ENCODE data around the gene BICDL2. TPM values are rescaled to one million over a fixed set of nuclear protein-coding genes. Genes with fewer than 3 reads are reported as not detected.

The BICDL2 gene
- total and polyA plus RNA-seq, 9 of the 15 experiments (the other 6 are each of a cell fraction or from before 2014, with no cell fraction given) = 0.09 to 0.28 (median 0.09) TPM; not detected in 6

- TF ChIP-seq, protein P1, sequence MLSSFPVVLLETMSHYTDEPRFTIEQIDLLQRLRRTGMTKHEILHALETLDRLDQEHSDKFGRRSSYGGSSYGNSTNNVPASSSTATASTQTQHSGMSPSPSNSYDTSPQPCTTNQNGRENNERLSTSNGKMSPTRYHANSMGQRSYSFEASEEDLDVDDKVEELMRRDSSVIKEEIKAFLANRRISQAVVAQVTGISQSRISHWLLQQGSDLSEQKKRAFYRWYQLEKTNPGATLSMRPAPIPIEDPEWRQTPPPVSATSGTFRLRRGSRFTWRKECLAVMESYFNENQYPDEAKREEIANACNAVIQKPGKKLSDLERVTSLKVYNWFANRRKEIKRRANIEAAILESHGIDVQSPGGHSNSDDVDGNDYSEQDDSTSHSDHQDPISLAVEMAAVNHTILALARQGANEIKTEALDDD (IDR thresholded peaks at IDR 0.05) = no peak
- TF ChIP-seq ZNF589 (CRISPR knock-in tag; IDR thresholded peaks at IDR 0.05; ENCODE audit: low read depth) (no peak), ZNF644 (tag; IDR thresholded peaks at IDR 0.05; ENCODE audit: low read depth) (no peak), MYC (IDR thresholded peaks at IDR 0.05; ENCODE audit: low read depth, low read length) (peak; percentile 73), MYC (CRISPR knock-in tag; IDR thresholded peaks at IDR 0.05; ENCODE audit: borderline replicate concordance, low read depth) (no peak), ZNF318 (IDR thresholded peaks at IDR 0.05; ENCODE audit: borderline replicate concordance in 1 of 2, low read depth in 1 of 2) (no peak), POLR2H (tag; IDR thresholded peaks at IDR 0.05; ENCODE audit: low read depth) (no peak), ZNF785 (CRISPR knock-in tag; IDR thresholded peaks at IDR 0.05) (no peak), ZFPM2 (CRISPR knock-in tag; IDR thresholded peaks at IDR 0.05) (no peak), MXD1 (CRISPR knock-in tag; IDR thresholded peaks at IDR 0.05; ENCODE audit: borderline replicate concordance, poor library complexity, severe bottlenecking) (no peak), ZNF780A (CRISPR knock-in tag; IDR thresholded peaks at IDR 0.05) (no peak), ZNF280A (IDR thresholded peaks at IDR 0.05; ENCODE audit: low read depth, partially characterized antibody) (no peak), MIER1 (IDR thresholded peaks at IDR 0.05; ENCODE audit: low read depth) (no peak), ETV5 (CRISPR knock-in tag; IDR thresholded peaks at IDR 0.05; ENCODE audit: low read depth) (no peak)
- TF ChIP-seq, protein P2, sequence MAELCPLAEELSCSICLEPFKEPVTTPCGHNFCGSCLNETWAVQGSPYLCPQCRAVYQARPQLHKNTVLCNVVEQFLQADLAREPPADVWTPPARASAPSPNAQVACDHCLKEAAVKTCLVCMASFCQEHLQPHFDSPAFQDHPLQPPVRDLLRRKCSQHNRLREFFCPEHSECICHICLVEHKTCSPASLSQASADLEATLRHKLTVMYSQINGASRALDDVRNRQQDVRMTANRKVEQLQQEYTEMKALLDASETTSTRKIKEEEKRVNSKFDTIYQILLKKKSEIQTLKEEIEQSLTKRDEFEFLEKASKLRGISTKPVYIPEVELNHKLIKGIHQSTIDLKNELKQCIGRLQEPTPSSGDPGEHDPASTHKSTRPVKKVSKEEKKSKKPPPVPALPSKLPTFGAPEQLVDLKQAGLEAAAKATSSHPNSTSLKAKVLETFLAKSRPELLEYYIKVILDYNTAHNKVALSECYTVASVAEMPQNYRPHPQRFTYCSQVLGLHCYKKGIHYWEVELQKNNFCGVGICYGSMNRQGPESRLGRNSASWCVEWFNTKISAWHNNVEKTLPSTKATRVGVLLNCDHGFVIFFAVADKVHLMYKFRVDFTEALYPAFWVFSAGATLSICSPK (IDR thresholded peaks at IDR 0.05; ENCODE audit: borderline replicate concordance) = no peak
Observed at GRCh38 chr16:2983706-2984136, 53.0 kb downstream of the BICDL2 start (continued).

Data from K562 (cell line).